Measurements from ENCODE around the gene ACIN1.

- TF ChIP-seq ESRRA (CRISPR knock-in tag; IDR thresholded peaks at IDR 0.05; ENCODE audit: low read depth) (no peak), FOSL1 (CRISPR knock-in tag; IDR thresholded peaks at IDR 0.05; ENCODE audit: borderline replicate concordance) (no peak), POLR2AphosphoS2 (IDR thresholded peaks at IDR 0.05; ENCODE audit: low read depth, low read length) (no peak), TSC22D2 (CRISPR knock-in tag; IDR thresholded peaks at IDR 0.05; ENCODE audit: borderline replicate concordance) (no peak), ZNF577 (CRISPR knock-in tag; IDR thresholded peaks at IDR 0.05; ENCODE audit: borderline replicate concordance, low read depth) (no peak), PCBP2 (optimal IDR thresholded peaks at IDR 0.05; ENCODE audit: low read depth, low read length, poor library complexity, severe bottlenecking) (no peak)
Observed at GRCh38 chr14:23139874-23140273, 44.9 kb upstream of the ACIN1 start.

Measured in HepG2 (cell line).